GM21529 (cell line): ENCODE measurements around the gene PNO1.
"Not testable (repeated sequence)": the region's sequence is repeated elsewhere in the genome, so short reads cannot be mapped to it uniquely, and the experiment has no call there.

Experiments
- ATAC-seq: cut with Tn5 transposase; IDR thresholded peaks from one replicate; pipeline ENCODE4 v1.9.1; 2021; ENCODE audit not compliant: unreplicated experiment

The PNO1 gene

GRCh38 chr2:68157402-68158133, at the start of gene PNO1:
TSS of gene PNO1 (plus strand) at chr2:68157888. CDS start at chr2:68157935, 47 bp downstream.
- peak; percentile 89 for ATAC-seq

GRCh38 chr2:68108120-68108519, 49.6 kb upstream of the PNO1 start:
- ATAC-seq, result no peak

DNA sequence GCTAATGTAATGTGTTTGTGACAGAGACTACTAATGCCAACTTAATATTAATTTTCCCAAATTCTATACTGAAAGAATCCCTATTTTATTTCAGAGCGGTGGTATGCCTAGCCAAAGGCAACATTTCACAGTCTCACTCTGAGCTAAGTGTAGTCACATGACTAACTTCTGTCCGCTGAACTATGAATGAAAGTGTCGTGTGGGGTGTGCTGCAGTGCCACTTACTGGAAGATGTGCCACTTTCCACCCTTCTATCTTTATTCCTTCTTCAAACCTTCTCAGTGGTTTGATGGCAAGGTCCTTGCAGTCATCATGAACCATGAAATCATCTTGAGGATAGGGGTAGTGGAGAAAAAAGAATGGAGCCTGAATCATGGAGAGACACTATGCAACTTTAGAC, 47.6 kb upstream of the PNO1 start:
- peak; percentile 85 for ATAC-seq

DNA sequence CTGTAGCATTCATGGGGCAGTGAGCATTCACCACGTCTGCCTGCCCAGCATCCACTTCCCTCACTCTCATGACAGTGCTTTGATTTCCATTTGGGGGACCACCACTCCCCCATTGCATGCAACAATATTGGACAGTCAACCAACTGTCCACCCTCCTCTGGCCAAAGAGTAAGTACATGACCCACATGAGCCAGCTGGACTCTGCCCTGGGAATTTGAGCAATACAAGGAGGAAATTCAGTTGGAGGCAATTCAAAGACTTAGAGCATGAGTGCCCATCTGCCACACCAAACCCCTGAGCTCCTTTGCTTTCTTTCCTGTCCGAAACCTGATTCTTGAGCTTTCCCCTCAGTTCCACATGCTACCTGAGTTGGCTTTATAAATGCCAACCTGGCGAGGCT, 41.7 kb upstream of the PNO1 start:
- no peak for ATAC-seq

DNA sequence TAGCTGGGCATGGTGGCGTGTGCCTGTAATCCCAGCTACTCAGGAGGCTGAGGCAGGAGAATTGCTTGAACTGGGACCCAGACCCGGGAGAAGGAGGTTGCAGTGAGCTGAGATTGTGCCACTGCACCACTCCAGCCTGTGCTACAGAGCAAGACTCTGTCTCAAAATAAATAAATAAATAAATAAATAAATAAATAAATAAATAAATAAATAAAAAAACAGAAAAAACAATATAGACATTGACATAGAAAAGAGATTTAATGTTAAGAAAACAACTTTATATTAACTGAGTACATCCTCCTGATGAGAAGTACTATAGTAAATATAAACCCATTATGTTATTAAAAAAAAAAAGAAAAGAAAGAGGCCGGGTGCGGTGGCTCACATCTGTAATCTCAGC, 39.8 kb upstream of the PNO1 start:
- not testable (repeated sequence) for ATAC-seq

GRCh38 chr2:68118816-68119215, 38.9 kb upstream of the PNO1 start:
- no peak for ATAC-seq

DNA sequence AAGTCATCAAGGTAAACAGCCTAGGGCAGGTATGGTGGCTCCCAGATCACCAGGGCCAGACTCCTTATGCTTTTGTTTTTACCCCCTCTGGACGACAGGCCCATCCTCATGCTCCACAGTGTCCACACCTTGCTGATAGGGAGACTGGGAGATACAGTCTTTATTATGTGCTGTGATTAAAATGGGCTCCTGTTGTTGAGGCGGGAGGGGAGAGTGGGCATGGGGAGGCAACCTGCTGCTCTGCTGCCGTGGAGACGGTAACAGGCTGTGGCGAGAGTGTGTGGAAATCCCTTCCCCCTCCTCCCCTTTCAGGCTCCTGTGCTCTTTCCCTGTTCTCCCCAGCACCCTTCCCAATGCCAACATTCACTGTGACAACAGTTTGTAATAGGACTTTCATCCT, 38.2 kb upstream of the PNO1 start:
- no peak for ATAC-seq

DNA sequence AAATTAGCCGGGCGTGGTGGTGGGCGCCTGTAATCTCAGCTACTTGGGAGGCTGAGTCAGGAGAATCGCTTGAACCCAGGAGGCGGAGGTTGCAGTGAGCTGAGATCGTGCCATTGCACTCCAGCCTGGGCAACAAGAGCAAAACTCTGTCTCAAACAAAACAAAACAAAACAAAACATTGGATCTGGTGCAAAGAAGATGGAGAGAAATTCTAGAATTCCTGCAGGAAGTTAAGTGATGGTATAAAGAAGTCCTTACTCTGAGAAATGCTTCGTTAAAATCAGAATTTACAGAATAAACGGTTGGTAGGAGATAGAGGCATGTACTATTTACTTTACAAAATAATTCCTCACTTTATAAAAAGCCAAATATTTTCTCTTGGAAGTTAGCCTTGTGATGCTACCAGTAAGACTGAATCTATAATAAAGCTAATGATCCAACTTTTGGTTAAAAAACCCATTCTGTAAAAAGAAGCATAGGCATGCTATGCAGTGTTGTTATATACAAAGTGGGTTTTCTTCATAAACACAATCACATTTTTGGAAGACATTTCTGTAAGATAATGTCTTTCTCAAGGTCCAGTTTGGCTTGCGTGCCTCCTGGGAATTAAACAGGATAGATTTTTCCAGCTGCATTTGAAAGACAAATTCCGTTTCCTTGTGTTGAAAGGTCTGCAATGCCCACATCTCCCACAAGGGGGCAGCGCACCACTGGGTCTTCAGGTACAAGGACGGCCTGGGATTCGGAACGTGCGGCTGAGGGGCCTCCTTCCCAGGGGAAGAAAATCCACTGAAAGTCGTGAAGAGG, 35.6 kb upstream of the PNO1 start:
- no peak for ATAC-seq

DNA sequence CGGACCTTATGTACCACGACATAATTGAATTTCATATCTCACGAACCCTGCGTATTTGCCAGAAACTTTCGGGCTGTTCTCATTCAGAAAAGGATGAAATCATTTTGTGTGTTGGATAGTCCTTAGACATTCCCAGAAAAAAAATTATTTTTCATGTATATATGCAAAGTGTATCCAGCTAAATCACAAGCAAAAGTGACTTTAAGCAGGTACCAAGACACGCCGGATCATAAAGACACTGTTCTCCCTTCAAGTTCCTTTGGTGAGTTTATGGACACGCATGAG, 35.1 kb upstream of the PNO1 start:
- ATAC-seq, result no peak

DNA sequence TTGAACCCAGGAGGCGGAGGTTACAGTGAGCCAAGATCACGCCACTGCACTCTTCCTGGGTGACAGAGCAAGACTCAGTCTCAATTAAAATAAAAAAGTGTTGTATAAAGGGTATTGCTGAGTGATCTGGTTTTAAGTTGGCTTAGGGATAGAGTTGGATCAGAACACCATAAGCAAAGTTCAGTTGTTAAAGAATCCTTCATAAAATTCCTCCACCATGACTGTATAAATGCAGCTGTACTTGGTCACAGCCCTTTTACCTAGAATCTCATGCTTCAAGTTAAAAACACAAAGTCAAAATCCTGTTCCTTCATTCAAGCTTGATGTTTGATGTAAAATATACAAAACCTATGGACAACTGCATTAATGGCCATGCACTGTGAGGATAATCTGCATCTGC, 33.4 kb upstream of the PNO1 start:
- ATAC-seq, result no peak

- ATAC-seq, result no peak
Observed at GRCh38 chr2:68125821-68126220, 31.9 kb upstream of the PNO1 start.

DNA sequence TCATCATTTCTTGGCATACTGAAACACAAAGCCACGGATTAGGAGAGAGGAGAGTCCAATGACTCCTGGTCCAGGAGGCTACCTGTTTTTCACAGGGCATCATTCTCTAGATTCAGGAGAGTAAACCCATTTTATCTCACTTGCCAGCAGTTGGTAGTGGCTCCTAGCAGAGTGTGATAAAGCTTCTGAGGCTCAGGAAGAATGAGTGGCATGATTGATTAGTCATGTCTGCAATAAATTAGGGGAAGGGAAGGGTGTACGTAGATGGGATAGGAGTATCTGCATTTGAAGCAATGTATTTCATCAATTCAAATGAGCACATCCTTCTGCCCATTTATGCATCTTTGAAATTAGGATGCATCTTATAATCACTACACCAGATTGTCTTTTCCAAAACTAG, 31.1 kb upstream of the PNO1 start:
- ATAC-seq, result no peak

DNA sequence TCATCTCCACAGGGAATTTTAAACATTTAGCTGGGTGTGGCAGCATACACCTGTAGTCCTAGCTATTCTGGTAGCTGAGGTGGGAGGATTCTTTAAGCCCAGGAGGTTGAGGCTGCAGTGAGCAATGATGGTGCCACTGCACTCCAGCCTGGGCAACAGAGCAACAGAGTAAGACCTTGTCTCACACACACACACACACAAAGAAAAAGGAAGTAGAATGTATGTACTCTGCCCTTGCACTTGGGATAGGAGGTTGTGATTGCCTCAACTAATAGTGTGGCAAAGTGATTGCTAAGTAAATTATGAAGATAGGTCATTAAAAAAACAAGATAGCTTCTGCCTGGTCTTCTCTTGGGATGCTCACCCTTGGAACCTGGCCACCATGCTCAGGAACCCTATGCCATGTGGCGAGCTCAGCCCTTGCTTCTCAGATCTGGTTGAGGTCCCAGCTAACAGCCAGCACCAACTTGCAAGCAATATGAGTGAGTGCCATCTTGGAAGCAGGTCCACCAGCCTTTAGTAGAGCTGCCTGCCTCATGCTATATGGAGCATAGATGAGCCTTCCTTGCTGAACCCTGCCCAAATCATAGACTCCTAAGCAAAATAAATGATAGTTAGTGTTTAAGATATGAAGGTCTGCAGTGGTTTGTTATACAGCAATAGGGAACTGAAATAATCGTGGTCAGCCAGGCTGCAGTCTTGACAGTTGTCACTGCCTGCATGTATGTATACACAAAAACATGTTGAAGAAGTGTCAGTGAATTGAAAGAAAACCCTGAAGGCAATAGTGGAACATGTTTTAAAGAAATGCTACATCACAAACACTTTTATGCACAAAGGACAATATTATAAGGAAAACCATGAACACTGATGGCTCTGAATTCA, 30.1 kb upstream of the PNO1 start:
- ATAC-seq, result peak; percentile 85

- no peak for ATAC-seq
Observed at GRCh38 chr2:68134120-68134519, 23.6 kb upstream of the PNO1 start.

DNA sequence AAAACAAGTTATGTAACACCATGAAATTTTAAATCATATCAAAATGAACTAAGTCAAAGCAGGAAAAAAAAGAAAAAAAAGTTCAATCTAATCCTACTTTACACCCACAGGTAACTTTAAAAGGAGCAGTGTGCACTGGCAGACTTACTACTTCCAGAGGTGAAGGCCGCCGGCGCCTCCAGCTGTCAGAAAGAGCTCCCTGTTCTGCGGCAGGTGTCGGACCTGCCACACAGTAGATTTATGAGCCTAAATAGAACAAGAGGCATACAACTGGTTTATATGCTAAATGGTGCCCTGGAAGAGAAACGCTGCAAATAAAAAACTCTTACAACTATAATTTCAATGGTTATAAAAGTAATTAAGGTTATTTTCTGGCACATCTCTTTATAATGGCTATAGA, 23.1 kb upstream of the PNO1 start:
- ATAC-seq, result no peak

- no peak for ATAC-seq
Observed at GRCh38 chr2:68135448-68136320, 22.0 kb upstream of the PNO1 start.

- ATAC-seq, result no peak
Observed at GRCh38 chr2:68141875-68142274, 15.8 kb upstream of the PNO1 start.

GRCh38 chr2:68151037-68151436, 6.7 kb upstream of the PNO1 start:
- ATAC-seq, result no peak

DNA sequence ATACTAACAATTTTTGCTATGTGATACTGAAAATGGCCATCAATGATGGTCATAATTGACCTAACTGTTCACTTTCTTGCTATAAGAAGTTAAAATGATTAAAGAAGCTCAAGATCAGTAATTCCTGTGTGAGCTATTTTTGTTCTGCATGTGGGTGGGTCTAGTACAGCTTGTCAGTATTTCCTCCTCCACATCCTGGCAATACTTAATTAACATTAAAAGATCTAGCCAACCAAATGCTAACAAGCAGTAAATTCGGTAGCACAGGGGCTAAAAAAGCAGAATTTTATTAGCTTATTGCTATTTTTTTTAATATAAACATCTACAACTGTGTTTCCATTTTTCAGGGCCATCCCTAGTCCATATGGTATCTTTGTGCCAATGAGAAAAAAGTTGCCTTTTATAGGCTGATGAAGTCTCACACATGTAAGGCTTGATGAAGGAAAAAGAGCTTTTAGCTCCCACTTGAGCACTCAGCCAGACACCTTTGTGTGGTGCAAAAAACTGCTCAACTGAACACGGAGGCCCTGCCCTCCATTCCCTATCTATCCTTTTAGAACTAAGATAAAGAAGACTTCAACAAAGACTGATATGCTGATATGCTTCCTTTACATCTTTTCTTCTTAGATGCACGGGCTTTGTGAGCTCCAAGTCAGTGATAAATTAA, 4.9 kb upstream of the PNO1 start:
- no peak for ATAC-seq

DNA sequence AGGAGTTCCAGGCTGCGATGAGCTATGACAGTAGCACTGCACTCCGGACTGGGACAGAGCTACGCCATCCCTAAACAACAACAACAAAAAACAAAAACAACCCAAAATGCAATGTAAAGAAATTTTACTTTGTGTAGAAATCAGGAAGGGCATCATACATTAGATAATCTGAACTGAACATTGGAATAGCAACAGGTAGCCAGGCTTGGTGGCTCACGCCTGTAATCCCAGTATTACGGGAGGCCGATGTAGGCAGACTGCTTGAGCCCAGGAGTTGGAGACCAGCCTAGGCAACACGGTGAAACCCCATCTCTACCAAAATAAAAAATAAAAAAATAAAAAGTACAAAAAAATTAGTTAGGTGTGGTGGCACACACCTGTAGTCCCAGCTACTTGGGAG, 2.1 kb upstream of the PNO1 start:
- ATAC-seq, result no peak
